Dendritic cell treated with granulocyte-macrophage colony-stimulating factor and Interleukin-4, amounts not matched to agents 40 ng/mL and 50 ng/mL, for 4 days (primary cell): Measurements from ENCODE around the gene SEC61A1.

Experiments
- H3K27ac Mint-ChIP-seq: one replicate; pipeline ENCODE4 v1.8.0; 2022; ENCODE audit warnings: mild to moderate bottlenecking, mixed read lengths
- H3K27me3 Mint-ChIP-seq: one replicate; pipeline ENCODE4 v1.8.0; 2022; ENCODE audit warnings: mild to moderate bottlenecking, mixed read lengths
- H3K36me3 Mint-ChIP-seq: one replicate; pipeline ENCODE4 v1.8.0; 2022; ENCODE audit warnings: low read depth, mixed read lengths
- H3K4me1 Mint-ChIP-seq: one replicate; pipeline ENCODE4 v1.8.0; 2022; ENCODE audit warnings: low read depth, mixed read lengths
- H3K4me3 Mint-ChIP-seq: one replicate; pipeline ENCODE4 v1.8.0; 2022; ENCODE audit warnings: mild to moderate bottlenecking, moderate library complexity, mixed read lengths
- H3K9me3 Mint-ChIP-seq: one replicate; pipeline ENCODE4 v1.8.0; 2022; ENCODE audit warnings: mixed read lengths
- intact Hi-C: fragments of 100-400 bp; cut with micrococcal nuclease; formaldehyde crosslinking; loops from one replicate; pipeline ENCODE4 v1.15.0; 2022

The SEC61A1 gene

DNA sequence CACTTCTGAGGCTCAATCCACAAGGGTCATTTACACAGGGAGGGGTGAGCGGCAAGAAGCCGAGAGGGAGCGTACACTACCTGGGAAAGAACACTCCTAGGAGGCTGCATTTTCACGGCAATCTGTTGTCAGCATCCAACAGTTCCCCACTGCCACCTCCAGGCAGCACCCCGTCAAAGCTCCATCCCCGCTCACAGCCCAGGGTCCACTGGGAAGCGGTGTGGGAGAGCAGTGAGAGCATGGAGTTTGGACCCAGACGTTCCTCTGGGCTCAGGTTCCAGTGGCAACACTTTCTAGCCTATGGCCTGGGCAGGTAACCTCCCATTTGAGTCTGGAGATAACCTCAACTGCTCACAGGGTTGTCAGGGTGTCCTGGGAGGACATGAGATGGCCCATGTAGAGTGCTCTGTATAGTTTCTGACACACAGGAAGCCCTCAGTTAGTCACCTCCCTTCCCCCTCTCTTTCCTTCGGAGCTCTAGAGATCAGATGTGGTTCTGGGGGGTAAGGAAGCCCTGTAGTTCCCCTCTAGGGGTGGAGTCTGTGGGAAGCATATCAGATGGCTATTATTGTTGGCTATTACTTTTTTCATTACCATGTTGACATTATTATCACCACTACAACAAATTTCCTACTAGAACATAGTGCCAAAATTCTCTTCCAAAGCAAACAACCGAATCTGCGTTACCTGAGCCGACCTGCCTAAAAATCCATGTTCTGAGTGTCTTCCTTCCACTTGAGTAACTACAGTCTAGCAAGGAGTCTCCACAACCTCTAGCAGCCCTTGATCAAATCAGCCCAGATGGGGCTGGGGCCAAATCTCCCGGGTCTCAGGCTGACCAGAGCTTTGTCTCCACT, 42.3 kb downstream of the SEC61A1 start:
- Mint-ChIP-seq H3K4me3 (no peak overlapping the region), H3K9me3 (no peaks in the 10 kb centered on the region), H3K27ac (no peak overlapping the region), H3K27me3 (no peaks in the 10 kb centered on the region), H3K4me1 (no peaks in the 10 kb centered on the region), H3K36me3 (peaks cover 72% of the 10 kb centered on the region)
- intact Hi-C loops = loop anchor here (1.0 to 10.0 kb wide), 3 partner anchors 39 to 510 kb away; no protein-coding TSS in a partner anchor

DNA sequence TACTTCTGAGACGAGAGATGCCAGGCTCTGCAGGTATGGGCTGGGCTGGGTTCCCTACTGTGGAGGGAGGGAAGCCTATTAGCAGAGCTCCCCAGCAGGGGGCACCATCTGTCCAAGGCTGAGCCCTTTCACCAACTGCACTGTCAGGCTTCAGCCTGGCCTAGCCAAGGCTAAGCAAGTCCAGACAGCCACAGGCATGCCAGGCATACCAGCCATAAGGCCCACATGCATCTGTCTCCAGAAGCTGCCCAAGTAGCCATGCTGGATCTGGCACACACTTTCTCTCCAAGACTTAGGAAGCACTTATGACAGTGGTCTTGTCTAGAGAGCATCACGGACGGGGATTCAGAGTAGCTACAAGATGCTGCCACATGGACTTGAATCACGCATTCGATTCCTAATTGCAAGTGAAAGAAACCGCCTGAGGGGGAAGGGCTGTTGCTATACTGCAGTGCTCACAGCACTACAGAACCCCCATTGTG, 43.0 kb downstream of the SEC61A1 start:
- no peaks in the 10 kb centered on the region for H3K27me3 Mint-ChIP-seq
- no peaks in the 10 kb centered on the region for H3K4me1 Mint-ChIP-seq
- H3K36me3 Mint-ChIP-seq = peaks cover 79% of the 10 kb centered on the region
- H3K9me3 Mint-ChIP-seq = no peaks in the 10 kb centered on the region
- no peak overlapping the region for H3K27ac Mint-ChIP-seq
- intact Hi-C loops = loop anchor here (1.0 to 10.0 kb wide), 3 partner anchors 38 to 510 kb away; no protein-coding TSS in a partner anchor
- H3K4me3 Mint-ChIP-seq = no peak overlapping the region

DNA sequence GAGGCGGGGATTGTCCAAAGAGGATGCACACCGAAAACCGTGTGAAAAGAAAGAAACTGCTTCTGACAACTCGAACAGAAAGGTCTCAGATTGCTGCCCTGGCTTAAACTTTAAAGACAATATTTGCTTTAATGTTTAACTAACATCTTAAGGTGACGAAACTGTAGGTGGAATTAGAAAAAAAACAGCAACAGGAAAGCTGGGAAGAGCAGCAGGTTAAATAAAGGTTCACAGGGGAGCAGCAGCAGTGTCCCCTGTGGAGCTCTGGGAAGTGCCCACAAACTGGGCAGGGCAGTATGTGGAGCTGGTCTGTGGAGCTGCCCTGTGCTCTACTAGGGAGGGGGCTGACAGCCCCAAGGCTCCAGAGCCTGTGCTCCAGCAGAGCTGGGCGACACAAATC, 46.0 kb downstream of the SEC61A1 start:
- H3K4me3 Mint-ChIP-seq = no peak overlapping the region
- no peaks in the 10 kb centered on the region for H3K27me3 Mint-ChIP-seq
- no peaks in the 10 kb centered on the region for H3K4me1 Mint-ChIP-seq
- peaks cover 98% of the 10 kb centered on the region for H3K36me3 Mint-ChIP-seq
- intact Hi-C loops = loop anchor here (10.0 kb wide), 2 partner anchors 227 to 507 kb away; no protein-coding TSS in a partner anchor
- no peak overlapping the region for H3K27ac Mint-ChIP-seq
- H3K9me3 Mint-ChIP-seq = no peaks in the 10 kb centered on the region

DNA sequence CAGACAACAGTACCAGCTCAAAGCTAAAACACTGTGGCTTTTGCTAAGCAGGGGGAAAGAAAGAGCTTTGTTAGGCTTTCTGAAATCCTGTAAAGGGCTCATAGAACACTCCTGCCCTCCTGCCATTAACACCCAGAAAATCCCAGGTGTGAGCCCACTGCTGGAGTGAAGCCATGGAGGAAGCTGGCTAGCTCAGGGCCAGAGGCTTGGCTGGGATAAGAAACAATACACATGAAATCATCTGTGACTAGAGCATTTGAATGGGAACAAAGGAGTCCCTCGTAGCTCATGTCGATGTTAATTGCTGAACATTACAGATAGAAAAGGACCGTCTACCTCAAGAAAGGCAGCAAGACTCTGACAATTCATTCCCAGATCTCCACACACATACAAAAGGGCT, 47.9 kb downstream of the SEC61A1 start:
- Mint-ChIP-seq H3K27ac (no peak overlapping the region), H3K36me3 (peaks cover 97% of the 10 kb centered on the region), H3K4me3 (no peak overlapping the region), H3K4me1 (no peaks in the 10 kb centered on the region), H3K9me3 (no peaks in the 10 kb centered on the region), H3K27me3 (no peaks in the 10 kb centered on the region)
- intact Hi-C loops = no loop called here

DNA sequence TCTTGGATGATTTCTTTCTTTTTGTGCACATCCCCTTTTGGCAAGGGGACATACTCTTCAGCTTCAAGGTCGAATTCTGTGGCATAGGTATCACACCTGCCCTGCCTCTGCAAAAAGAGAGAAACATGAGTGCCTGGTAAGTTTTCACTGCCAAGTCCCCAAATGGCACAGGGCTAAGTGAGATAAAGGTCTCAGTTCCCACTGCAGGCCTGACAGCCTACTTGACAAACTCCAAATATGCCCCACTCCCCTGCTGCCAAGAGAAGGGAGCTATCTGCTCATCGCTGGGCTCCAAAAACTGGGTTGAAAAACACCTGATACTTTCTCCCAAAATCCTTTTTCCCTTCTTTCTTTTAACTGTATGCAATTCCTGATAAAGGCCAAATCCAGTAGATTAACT, 48.4 kb downstream of the SEC61A1 start:
- H3K4me1 Mint-ChIP-seq = no peaks in the 10 kb centered on the region
- H3K4me3 Mint-ChIP-seq = no peak overlapping the region
- no peaks in the 10 kb centered on the region for H3K9me3 Mint-ChIP-seq
- H3K27ac Mint-ChIP-seq = no peak overlapping the region
- no peaks in the 10 kb centered on the region for H3K27me3 Mint-ChIP-seq
- intact Hi-C loops = no loop called here
- H3K36me3 Mint-ChIP-seq = peaks cover 93% of the 10 kb centered on the region

DNA sequence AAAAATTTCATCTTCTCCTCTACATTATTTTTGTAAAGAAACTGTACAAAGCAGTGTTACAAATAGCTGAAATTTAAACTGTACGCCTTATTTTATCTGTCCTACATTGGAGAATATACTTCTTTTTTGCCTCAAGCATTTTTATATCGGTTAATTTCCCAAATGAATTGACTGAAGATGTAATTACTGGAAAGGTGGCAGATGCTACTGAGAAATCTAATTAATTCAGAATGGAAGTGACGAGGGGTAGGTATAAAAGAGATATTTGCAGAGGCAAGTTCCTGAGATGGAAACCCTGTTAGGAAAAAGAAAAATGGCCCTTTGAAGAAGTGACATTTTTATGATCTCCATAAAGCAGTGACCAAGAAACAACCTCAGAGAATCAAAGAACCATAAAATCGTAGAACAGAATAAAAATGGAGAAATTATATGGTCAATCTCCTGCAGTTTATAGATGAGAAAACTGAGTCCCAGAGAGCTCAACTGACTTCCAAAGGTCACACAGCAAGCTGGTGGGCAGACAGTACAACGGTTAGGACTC, 51.0 kb downstream of the SEC61A1 start:
- Mint-ChIP-seq H3K4me1 (peaks cover 5% of the 10 kb centered on the region), H3K36me3 (peaks cover 68% of the 10 kb centered on the region), H3K4me3 (no peak overlapping the region), H3K27ac (no peak overlapping the region), H3K9me3 (no peaks in the 10 kb centered on the region), H3K27me3 (no peaks in the 10 kb centered on the region)
- intact Hi-C loops = no loop called here

DNA sequence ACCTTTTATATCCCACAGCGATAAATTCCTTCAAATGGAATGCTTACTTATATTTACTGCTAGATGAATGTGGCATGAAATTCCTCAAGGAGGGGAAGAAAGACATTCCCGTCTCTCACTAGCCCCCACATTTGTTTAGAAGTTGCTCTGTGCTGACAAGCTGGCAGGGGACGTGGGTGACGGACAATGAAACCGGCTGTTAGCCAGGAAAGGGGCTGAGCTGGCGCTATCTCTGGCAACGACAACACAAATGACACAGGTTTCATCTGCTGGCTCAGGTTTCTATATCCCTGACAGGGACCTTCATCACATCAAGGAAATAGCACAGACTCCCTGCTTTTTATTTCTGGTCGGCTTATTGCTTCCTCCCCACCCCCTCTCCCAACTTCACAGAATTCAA, 55.6 kb downstream of the SEC61A1 start:
- H3K27ac Mint-ChIP-seq = no peak overlapping the region
- intact Hi-C loops = no loop called here
- H3K4me1 Mint-ChIP-seq = peaks cover 13% of the 10 kb centered on the region
- no peaks in the 10 kb centered on the region for H3K27me3 Mint-ChIP-seq
- H3K36me3 Mint-ChIP-seq = peaks cover 39% of the 10 kb centered on the region
- H3K4me3 Mint-ChIP-seq = no peak overlapping the region
- H3K9me3 Mint-ChIP-seq = no peaks in the 10 kb centered on the region

DNA sequence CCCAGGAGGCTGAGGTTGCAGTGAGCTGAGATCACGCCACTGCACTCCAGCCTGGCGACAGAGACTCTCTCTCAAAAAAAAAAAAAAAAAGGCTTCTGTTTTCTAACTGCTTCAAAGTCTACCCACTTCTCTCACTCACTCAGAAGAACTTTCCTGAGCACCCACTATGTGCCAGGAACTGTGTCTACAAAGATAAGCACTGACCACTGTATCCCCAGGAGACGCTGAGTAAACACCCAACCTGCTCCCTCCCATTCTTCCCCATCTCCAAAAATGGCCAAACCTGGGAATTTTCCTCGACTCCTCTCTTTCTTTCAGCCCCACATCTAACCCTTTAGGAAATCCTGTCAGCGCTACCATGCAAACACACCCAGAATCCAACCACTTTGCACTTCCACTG, 58.9 kb downstream of the SEC61A1 start:
- Mint-ChIP-seq H3K27me3 (no peaks in the 10 kb centered on the region), H3K36me3 (peaks cover 28% of the 10 kb centered on the region), H3K4me3 (no peak overlapping the region), H3K27ac (no peak overlapping the region), H3K9me3 (no peaks in the 10 kb centered on the region), H3K4me1 (peaks cover 18% of the 10 kb centered on the region)
- intact Hi-C loops = no loop called here

DNA sequence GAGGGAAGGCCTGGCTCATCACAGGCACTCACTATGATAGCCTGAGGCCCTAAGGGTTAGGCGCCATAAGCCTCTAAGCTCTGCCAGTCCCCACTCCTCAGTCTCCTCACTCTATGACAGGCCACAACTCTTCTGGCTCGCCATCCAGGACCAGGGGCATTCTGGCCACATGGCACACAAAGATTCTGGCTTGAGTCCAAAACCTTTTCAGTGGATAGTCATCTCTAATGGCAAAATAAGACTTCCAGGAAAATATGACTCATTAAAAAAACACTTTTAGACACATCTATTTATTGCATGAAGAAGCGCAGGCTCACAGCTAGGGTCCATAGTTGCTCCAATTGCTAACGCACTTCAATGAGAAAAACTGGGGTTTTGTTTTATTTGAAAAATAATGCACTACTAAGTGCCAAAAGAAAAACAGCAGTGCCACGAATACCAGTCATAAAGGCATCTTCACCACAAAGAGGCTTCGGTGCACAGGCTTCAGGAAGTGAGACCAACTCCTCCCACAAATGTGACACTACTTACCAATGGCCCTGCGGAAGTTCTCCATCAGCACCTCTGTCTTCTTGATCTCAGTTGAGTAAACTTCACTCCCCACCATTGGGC, 60.2 kb downstream of the SEC61A1 start:
- H3K27me3 Mint-ChIP-seq = no peaks in the 10 kb centered on the region
- intact Hi-C loops = no loop called here
- no peak overlapping the region for H3K4me3 Mint-ChIP-seq

DNA sequence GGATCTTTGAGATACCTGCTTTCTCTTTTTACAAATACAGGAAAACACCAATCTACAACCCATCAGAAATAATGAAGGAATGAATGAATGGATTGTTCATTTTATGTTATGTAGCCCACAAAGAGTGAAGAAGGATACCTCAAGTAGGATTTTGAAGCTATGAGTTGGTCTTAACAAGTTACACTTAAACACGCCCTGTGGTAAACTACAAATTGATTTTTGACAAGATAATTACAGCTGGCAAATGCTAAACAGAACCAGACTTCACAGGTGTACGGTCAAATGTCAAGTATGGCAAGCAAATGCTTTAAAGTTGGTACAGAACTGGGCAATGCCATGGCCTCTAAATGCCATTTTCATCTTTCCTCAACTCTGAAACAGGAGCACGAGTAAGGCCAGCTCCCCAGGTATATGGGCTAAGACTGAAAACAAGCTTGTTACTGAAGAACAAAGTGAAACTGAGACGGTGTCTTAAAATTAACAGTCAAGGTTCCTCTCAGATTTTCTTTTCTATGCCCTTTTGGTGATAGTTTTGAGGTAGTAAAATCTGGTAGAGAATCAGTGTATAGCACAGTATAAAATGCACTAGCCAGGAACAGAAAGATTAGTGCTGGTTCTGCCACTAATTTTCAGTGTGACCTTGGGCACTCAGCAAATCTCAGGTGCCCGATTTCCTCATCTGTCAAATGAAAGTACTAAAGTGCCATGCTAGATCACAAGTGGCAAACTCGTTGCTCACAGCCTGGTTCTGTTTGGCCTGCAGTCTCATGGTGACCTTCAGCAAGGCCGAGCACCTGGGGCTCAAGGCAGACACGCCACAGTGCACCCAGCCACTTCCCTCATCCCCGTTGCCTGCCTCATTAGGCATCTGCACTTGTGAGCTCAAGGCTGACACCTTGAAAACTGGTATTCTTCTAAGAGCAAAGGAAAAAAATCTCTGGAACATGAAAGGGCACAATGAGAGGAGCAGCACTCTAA, 61.9 kb downstream of the SEC61A1 start:
- H3K4me1 Mint-ChIP-seq = peaks cover 13% of the 10 kb centered on the region
- no peak overlapping the region for H3K4me3 Mint-ChIP-seq

More for the DNA sequence above, 60.2 kb downstream of the SEC61A1 start:
- Mint-ChIP-seq H3K27ac (peak overlapping the region; percentile 72), H3K9me3 (no peaks in the 10 kb centered on the region), H3K36me3 (peaks cover 37% of the 10 kb centered on the region), H3K4me1 (peaks cover 13% of the 10 kb centered on the region)

More for the DNA sequence above, 61.9 kb downstream of the SEC61A1 start:
- intact Hi-C loops = no loop called here
- no peaks in the 10 kb centered on the region for H3K9me3 Mint-ChIP-seq
- no peak overlapping the region for H3K27ac Mint-ChIP-seq
- H3K27me3 Mint-ChIP-seq = no peaks in the 10 kb centered on the region
- peaks cover 43% of the 10 kb centered on the region for H3K36me3 Mint-ChIP-seq
